NCI-H2107 treated with DMSO at 0.1 percent for 48 hours (cell line): ENCODE results near the gene PCDHGA8.
"Not testable (repeated sequence)": the region's sequence is repeated elsewhere in the genome, so short reads cannot be mapped to it uniquely, and the experiment has no call there.

ENCODE experiments used
- DNase-seq: peaks from one replicate; lab custom pipeline; 2025; ENCODE audit not compliant: unreplicated experiment; lab: John Stamatoyannopoulos, UW

The PCDHGA8 gene

GRCh38 chr5:141430332-141431113 lies 38.1 kb downstream of the PCDHGA8 start, which contains the start of gene PCDHGA12:
TSS of gene PCDHGA12 (plus strand) at chr5:141430507. CDS start at chr5:141430760, 253 bp downstream.
- no peak for DNase-seq

GRCh38 chr5:141431286-141431685 lies 38.9 kb downstream of the PCDHGA8 start:
- DNase-seq, result no peak

- not testable (repeated sequence) for DNase-seq
Observed at GRCh38 chr5:141432308-141432707, 39.9 kb downstream of the PCDHGA8 start.

GRCh38 chr5:141432726-141433125 lies 40.3 kb downstream of the PCDHGA8 start:
- not testable (repeated sequence) for DNase-seq

- DNase-seq, result no peak
Observed at GRCh38 chr5:141434006-141434405, 41.6 kb downstream of the PCDHGA8 start.

- no peak for DNase-seq
Observed at GRCh38 chr5:141437221-141437620, 44.8 kb downstream of the PCDHGA8 start.

GRCh38 chr5:141439411-141440141 lies 47.1 kb downstream of the PCDHGA8 start:
- DNase-seq, result no peak

- DNase-seq, result no peak
Observed at GRCh38 chr5:141440341-141440740, 47.9 kb downstream of the PCDHGA8 start.

GRCh38 chr5:141441571-141442170 lies 49.2 kb downstream of the PCDHGA8 start:
- DNase-seq, result no peak
